NCI-H1105 treated with DMSO at 0.1 percent for 48 hours (cell line): ENCODE results near the gene TAF1D.
"Not testable (repeated sequence)": the region's sequence is repeated elsewhere in the genome, so short reads cannot be mapped to it uniquely, and the experiment has no call there.

Source experiments
- DNase-seq: peaks from one replicate; lab custom pipeline; 2025; lab: John Stamatoyannopoulos, UW

Gene TAF1D, protein sequence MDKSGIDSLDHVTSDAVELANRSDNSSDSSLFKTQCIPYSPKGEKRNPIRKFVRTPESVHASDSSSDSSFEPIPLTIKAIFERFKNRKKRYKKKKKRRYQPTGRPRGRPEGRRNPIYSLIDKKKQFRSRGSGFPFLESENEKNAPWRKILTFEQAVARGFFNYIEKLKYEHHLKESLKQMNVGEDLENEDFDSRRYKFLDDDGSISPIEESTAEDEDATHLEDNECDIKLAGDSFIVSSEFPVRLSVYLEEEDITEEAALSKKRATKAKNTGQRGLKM

DNA sequence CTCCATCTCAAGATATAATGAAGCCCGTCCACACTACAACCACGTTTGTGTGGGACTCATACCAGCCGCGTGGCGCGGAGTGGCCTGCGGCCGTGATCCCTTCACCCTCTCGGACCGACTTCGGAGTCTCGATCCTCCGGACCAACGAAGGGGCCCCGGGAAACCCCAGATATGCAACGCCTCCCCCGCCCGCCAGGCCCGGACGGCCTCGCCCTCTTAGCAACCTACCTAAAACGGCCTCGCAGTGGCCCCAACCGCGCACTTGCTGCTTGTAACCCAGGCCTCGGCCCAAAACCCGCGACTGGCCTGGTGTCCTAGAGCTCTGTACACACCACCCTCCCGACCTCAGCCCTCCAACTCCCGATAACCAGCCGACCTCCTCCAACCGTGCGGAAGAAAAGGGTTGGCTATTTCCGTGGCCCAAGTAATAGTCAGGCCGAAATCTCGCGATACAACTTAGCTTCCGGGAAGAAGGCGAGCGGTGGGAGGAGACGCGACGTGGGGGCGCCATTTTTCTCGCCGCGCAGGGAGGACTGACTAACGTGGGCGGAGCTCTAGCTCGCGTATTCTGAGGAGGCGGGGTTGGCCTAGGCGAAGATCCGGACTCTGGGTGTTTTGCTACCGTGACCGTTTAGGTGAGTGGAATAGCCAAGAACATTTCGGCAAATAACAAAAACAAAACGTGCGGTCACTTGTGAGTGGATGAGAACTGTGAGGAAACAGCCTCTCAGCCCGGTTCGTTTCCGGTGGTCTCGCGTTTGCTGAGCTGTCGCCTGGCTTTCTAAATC, at the start of gene TAF1D, which contains the start of gene C11orf54:
Gene TAF1D (minus strand): TSS at position 402 of the 788 bp plus-strand sequence. CDS start 2,191 bp downstream, outside the sequence.
Gene C11orf54 (plus strand): TSS at position 579 of the 788 bp plus-strand sequence. CDS start 5,722 bp downstream, outside the sequence.
- peak; percentile 98 for DNase-seq

- no peak for DNase-seq
Observed at GRCh38 chr11:93784935-93785360, 43.7 kb upstream of the TAF1D start.

GRCh38 chr11:93784145-93784934, 43.0 kb upstream of the TAF1D start, which contains the start of gene MED17:
MED17 (plus strand) TSS chr11:93784282; CDS start chr11:93784514, 232 bp downstream.
- DNase-seq = peak; percentile 94

GRCh38 chr11:93783765-93784144, 42.5 kb upstream of the TAF1D start:
- DNase-seq = no peak

GRCh38 chr11:93783362-93783761, 42.1 kb upstream of the TAF1D start:
- DNase-seq = no peak

DNA sequence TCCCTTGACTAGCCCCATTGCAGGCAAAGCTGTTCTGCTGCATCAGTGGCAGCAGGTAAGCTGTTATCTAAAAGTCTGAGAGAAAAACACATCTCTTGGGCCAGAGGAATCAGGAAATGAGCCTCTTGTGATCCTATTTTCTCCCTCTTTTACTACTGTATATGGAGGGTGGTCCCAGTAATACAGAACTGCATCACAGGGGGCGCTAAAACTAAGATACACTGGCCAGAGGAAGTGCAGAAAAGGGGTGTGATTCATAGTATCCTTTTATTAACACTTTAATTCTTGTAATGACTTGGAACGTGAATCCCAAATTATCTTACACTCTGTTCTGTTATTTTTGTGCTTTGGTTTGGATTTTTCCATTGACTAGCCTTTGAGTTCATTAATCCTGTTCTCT, 34.0 kb upstream of the TAF1D start:
- DNase-seq = no peak

GRCh38 chr11:93774560-93774959, 33.3 kb upstream of the TAF1D start:
- not testable (repeated sequence) for DNase-seq

GRCh38 chr11:93773601-93774200, 32.4 kb upstream of the TAF1D start:
- DNase-seq = no peak

DNA sequence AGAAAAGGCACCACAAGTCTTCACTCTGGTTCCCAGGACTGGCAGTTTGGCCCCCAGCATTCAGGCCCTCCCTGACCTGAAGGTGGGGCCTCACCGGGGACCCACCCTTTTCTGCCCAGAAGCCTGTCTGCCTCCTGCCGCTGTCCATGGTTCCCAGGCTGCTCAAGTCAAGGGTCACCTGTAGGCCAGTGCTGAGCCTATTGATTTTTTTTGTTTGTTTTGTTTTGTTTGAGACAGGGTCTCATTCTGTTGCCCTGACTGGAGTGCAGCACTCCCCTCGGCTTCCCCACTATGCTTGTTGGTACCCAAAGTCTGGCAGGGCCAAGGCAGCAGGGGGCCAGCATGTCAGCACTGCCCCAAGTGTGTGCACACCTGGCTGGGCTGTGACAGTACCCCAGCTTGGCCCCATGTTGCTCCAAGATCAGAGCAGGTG, 31.8 kb upstream of the TAF1D start:
- no peak for DNase-seq

DNA sequence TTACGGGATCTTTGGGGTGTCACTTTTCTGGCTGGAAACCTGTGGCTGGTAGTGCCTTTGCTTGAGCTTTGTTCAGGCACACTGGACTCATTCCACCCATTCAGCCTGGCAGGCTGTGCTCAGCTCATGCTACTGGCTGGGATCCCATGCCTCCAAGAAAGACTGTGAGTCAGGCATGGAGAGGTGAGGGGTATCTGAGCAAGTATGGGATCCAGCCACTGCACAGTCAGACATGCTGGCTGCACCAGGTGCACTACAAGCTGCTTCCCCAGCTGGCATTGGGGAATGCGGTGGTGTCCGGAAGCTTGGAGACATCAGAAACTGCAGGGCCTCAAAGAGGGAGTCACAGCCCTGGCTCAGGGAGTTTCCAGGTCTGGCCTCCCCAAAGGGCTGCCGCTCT, 30.8 kb upstream of the TAF1D start:
- DNase-seq = no peak

GRCh38 chr11:93770160-93770559, 28.9 kb upstream of the TAF1D start:
- DNase-seq = no peak

GRCh38 chr11:93767018-93767417, 25.7 kb upstream of the TAF1D start:
- no peak for DNase-seq

DNA sequence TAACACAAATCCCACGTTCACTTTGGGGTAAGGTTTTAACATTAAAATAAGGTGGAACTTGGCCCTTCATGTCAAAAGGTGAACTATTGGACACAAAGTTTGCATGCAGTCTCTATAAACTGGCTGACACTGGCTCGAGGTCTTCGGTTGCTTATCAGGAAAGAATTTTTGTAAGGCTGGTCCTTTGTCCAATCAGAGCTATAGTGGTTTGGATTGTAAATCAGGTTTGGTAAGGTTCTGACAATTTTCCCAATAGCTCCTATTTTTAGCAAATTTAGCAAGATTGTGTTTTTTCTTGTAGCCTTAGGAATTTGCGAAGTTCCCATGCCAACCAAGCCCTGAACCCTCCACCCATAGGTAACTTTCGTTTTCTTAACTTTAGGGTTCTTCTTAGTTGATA, 25.2 kb upstream of the TAF1D start:
- no peak for DNase-seq

DNA sequence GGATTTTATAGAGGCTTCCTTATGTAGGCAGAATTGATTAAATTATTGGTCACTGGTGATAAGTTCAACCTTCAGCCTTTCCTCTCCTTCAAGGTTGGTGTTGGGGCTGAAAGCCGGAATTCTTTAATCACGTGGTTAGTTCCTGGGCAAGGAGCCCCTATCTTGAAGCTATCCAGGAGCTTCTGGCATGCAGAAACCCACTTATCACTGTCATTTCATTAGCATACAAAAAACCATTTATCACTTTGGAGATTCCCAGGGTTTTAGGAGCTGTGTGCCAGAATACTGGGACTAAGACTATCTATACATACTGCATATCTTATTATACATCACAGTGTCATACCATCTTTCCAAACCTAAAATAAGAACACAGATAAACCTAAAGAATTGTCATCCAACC, 24.3 kb upstream of the TAF1D start:
- DNase-seq = no peak

- no peak for DNase-seq
Observed at GRCh38 chr11:93761910-93762309, 20.6 kb upstream of the TAF1D start.

GRCh38 chr11:93759123-93759522, 17.8 kb upstream of the TAF1D start:
- DNase-seq = not testable (repeated sequence)

GRCh38 chr11:93757924-93758865, 16.9 kb upstream of the TAF1D start:
- no peak for DNase-seq

DNA sequence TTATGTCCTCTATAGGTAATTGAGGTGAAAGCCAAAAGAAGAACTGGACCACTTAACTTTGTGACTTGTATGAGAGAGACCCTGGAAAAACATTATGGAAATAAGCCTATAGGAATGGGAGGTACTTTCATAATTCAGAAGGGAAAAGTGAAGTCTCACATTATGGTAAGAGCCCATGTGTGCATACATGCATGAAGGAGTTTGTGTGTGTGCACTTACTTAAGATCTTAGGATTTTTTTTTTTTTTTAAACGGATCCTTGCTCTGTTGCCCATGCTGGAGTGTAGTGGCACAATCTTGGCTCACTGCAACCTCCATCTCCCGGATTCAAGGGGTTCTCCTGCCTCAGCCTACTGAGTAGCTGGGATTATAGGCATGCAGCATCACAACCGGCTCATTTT, 16.0 kb upstream of the TAF1D start:
- no peak for DNase-seq

- DNase-seq = no peak
Observed at GRCh38 chr11:93756748-93757147, 15.5 kb upstream of the TAF1D start.

DNA sequence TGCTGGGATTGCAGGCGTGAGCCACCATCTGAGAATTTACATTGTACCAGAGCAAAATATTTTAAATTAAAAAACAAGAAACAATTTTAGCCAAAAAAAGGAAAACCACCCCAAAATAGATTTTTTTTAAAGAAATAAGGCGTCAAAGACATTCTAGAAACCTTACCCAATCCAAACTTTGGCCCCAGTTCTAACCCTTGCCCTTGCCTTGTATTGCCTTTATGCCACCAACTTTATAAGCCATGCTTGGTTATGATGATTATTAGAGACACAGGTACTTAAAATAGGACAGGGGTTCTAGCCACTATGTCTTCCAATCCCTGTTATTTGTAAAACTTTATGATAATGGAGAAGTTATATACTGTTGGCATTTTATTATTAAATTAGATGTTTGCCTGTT, 11.9 kb upstream of the TAF1D start:
- no peak for DNase-seq

DNA sequence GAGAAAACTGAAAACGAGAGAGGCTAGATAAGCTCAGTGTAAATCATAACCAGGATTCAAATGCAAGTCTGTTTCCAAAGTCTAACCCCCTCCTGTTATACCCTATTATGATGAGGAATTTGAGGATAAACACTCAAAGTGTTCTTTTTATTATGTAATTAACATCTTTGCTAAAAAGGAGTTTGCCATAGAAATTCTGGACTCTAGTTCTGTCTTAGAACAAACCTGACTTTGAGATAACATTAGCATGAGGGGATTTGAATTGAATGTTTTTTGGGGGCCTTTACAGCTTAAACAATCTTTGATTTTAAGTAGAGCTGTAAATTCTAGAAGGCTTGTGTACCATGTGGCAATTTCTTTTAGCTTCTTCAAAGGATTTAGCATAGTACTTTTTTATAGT, 9.7 kb upstream of the TAF1D start:
- DNase-seq = no peak
